Cardiac muscle cell (in vitro differentiated cells and primary cell): Measurements from ENCODE around the gene NHLH2. TPM values are rescaled to one million over a fixed set of nuclear protein-coding genes. Genes with fewer than 3 reads are reported as not detected.

Experiments
- DNase-seq, 2 donors: peaks; one replicate each; pipeline versions ENCODE4 v3.0.0 to v3.0.0-alpha.2; 2010 to 2017; ENCODE audit warnings: low read depth in 1 of 2, low spot score in 1 of 2
- H3K27ac ChIP-seq: fragments of 200-600 bp; sonication (generic); 2 replicates; pipeline ENCODE4 v1.5.1; 2016
- H3K27me3 ChIP-seq: fragments of 200-600 bp; sonication (generic); 2 replicates; pipeline ENCODE4 v1.6.0; 2016; ENCODE audit warnings: control low read depth
- H3K36me3 ChIP-seq: fragments of 200-600 bp; sonication (generic); 2 replicates; pipeline ENCODE4 v1.5.1; 2016; ENCODE audit warnings: control low read depth
- H3K4me1 ChIP-seq: fragments of 200-600 bp; sonication (generic); 2 replicates; pipeline ENCODE4 v1.8.1; 2017; ENCODE audit warnings: low read depth, mild to moderate bottlenecking, mixed run types
- H3K4me3 ChIP-seq: fragments of 200-600 bp; sonication (generic); 2 replicates; pipeline ENCODE4 v1.5.1; 2016; ENCODE audit warnings: mild to moderate bottlenecking
- H3K9me3 ChIP-seq: fragments of 200-600 bp; sonication (generic); 2 replicates; pipeline ENCODE4 v1.5.1; 2017; ENCODE audit warnings: low read depth, mild to moderate bottlenecking, control low read depth
- polyA plus RNA-seq: library from polyadenylated mRNA; unstranded; fragments of >200 nt; fragmentation: Nextera tagmentation; extraction: Ambion mirVana; gene quantifications from 2 replicates; pipeline ENCODE4 v1.2.1, GENCODE V29; 2016
- total RNA-seq: library from RNA; depleted of rRNA; stranded (reverse); fragments of >200 nt; gene quantifications from 2 replicates; pipeline ENCODE4 v1.2.3, GENCODE V29; 2016
- TF ChIP-seq, protein P1 (sequence below): IDR thresholded peaks from 2 replicates; pipeline ENCODE4 v1.5.1; 2012; ENCODE audit warnings: low read depth, mild to moderate bottlenecking, low read length

Gene NHLH2
- 0.21 TPM in 1 of 2 replicates, not detected in the other for total RNA-seq
- polyA plus RNA-seq = 0.31 TPM in 1 of 2 replicates, not detected in the other

DNA sequence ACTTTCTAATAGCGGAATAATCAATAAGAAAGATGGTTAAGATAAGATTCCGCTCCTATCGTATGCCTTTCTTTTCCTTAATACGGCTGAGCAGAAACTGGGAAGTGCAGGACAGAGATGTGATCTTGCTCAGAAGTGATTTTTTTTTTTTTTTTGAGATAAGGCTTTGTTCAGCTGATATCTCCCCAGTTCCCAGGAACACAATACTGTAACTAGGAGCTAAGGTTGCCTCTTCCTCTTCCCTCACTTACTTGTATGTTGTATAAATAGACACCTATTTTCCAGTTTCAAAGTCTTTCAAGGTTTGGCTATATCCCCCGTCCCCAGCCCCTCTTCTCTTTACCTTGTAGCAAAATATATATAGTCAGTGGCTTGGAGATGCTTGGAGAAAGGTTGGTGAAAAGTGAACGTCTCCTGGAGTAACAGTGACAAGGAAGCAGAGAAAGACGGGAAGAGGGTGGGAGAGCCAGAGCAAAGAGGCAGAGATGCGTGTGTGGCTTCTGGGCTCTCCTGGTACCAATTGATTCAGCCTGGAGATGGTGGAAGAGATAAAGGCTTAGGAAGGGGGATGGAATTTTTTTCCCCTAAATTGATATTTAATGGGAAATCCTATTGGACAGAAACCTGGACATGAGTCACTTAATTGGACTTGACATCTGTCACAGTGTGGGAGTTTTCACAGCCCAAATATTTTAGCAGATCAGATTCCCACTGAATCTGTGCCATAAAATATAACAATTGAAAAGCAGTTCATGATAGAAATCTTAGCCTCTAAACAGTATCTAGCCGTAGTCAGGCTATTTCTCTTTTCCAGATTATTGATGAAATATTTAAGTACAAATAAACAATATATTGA is at the start of gene NHLH2:
NHLH2 (minus strand) TSS at position 522 of the 856 bp plus-strand sequence. CDS start 2,754 bp downstream, outside the sequence.
- Histone ChIP-seq H3K27me3 (peaks cover 76% of the 10 kb centered on the region), H3K36me3 (no peaks in the 10 kb centered on the region), H3K9me3 (no peaks in the 10 kb centered on the region), H3K27ac (no peak within 1 kb of the TSS), H3K4me1 (no peaks in the 10 kb centered on the region), H3K4me3 (no peak within 1 kb of the TSS)
- TF ChIP-seq, protein P1, sequence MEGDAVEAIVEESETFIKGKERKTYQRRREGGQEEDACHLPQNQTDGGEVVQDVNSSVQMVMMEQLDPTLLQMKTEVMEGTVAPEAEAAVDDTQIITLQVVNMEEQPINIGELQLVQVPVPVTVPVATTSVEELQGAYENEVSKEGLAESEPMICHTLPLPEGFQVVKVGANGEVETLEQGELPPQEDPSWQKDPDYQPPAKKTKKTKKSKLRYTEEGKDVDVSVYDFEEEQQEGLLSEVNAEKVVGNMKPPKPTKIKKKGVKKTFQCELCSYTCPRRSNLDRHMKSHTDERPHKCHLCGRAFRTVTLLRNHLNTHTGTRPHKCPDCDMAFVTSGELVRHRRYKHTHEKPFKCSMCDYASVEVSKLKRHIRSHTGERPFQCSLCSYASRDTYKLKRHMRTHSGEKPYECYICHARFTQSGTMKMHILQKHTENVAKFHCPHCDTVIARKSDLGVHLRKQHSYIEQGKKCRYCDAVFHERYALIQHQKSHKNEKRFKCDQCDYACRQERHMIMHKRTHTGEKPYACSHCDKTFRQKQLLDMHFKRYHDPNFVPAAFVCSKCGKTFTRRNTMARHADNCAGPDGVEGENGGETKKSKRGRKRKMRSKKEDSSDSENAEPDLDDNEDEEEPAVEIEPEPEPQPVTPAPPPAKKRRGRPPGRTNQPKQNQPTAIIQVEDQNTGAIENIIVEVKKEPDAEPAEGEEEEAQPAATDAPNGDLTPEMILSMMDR = no peak
- no peak for DNase-seq

DNA sequence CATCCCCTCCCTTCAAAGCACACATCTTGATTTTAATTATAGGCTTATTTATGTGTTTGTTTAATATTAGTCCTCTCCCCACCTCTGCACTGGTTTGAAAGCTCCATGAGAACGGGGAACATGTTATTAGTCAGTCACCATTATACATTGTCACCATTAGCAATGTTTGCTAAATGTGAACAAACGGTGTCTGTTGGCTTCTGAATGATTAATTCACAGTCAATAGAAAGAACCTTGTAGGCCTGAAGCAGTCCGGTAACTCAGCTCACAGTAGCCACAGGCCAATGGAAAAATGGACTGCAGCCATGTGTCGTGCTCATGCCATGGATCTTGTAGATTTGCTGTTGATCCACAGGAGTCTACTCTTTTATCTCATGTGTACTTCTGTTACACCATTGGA is 49.7 kb upstream of the NHLH2 start:
- H3K27ac ChIP-seq = no peak overlapping the region
- no peak overlapping the region for H3K4me3 ChIP-seq
- TF ChIP-seq, protein P1 = no peak
- no peak for DNase-seq
- no peaks in the 10 kb centered on the region for H3K36me3 ChIP-seq
- no peaks in the 10 kb centered on the region for H3K9me3 ChIP-seq
- H3K4me1 ChIP-seq = no peaks in the 10 kb centered on the region
- H3K27me3 ChIP-seq = no peaks in the 10 kb centered on the region

DNA sequence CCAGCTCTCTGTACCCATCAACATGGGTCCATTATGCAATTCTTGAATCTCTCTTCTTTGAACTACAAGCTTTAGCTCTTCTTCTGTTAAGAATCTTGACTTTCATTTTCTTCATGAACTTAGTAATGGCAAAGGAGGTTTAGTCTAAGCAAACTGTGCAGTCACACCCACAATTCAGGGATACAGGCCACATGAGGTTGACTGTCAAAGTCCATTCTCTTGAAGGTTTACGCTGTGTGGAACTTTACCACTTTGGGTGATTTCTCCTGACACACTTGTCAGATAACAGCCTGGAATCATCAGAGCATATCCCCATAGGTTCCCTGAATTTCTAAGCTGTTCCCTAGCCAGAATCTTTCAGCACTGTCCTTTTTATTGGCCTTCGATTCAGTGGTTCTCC is 48.0 kb upstream of the NHLH2 start:
- Histone ChIP-seq H3K27me3 (no peaks in the 10 kb centered on the region), H3K4me3 (no peak overlapping the region), H3K4me1 (no peaks in the 10 kb centered on the region), H3K9me3 (no peaks in the 10 kb centered on the region), H3K27ac (no peak overlapping the region), H3K36me3 (no peaks in the 10 kb centered on the region)
- DNase-seq = no peak
- TF ChIP-seq, protein P1 = no peak

DNA sequence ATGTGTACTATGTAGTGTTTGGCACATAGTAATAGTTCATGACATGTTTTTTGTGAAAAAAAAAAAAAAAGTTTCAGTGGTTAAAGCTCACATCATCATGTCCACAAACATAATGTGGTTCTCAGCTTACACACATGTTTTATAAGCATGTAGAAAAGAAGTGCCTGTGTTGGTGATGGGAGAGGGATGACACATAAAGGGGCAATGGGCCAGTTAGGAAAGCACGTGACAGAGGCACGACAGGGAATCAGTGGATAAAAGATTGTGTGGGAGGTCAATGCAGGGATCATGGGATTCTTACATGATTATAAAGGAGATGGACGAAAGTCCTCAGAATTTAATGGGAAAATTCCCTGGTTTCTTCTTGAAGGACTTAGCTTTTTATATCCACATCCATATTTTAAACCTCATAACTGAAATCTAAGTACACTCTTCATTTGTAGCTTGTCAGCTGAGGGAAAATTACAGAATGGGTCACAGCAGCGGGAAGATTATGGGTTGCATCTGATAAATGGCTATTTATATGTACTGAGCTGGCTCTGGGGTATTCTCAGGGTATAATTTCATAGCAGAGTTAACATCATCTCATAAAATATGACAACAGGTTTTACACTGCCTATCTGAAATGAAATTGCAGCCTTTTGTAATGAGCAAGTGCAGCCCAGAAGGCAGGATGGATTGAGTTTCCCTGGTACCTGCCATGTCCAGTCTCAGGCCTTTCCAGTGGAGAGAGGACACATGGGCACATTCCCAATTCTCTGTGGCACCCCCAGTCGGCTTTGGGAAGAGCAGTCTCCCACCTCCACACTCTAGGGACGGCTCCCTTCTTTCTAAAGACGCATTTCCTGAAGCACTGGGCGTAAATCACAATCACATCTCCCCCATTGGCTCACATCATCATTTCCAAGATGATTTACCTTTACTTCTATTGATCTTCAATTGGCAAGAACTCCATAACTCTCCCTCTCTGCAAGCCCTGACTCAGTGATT is 42.3 kb upstream of the NHLH2 start:
- DNase-seq = peak in 1 of 2 donors; percentile 3
- no peak overlapping the region for H3K4me3 ChIP-seq
- no peaks in the 10 kb centered on the region for H3K27me3 ChIP-seq
- peaks cover 9% of the 10 kb centered on the region for H3K4me1 ChIP-seq
- H3K36me3 ChIP-seq = no peaks in the 10 kb centered on the region
- no peaks in the 10 kb centered on the region for H3K9me3 ChIP-seq
- TF ChIP-seq, protein P1 = no peak
- H3K27ac ChIP-seq = no peak overlapping the region

DNA sequence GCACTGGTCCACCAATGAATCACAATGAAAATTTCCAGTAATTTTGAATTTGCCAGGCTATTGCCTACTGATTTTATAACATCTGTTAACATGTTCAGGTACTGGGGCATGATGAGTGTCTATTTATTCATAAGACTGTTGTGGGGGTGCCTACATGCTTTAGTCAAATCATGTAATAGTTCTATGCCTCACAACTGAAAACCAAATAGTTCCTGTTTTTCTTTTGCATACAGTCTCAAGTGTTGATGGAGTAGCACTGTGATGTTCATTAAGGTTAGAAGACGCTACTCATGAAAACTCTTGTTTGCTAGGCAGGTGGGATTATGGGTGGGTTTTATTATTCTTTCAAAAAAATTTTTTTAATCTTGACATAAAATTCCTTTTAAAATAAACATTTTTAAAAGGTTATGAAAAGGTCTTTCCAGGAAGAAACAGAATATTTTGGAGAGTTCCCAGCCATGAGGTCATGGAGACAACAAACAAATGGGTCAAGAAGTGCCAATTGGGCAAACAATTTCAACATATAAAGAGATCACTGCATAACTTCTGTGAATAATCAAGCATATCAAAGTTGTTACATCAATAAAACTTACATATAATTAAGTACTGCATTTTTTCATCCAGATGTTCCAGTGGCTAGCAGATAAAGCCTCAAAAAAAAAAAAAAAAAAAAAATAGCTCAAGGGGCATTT is 40.2 kb upstream of the NHLH2 start:
- peaks cover 9% of the 10 kb centered on the region for H3K4me1 ChIP-seq
- H3K36me3 ChIP-seq = no peaks in the 10 kb centered on the region

More for the DNA sequence above, 40.2 kb upstream of the NHLH2 start:
- TF ChIP-seq, protein P1 = no peak
- Histone ChIP-seq H3K9me3 (no peaks in the 10 kb centered on the region), H3K27me3 (no peaks in the 10 kb centered on the region), H3K4me3 (no peak overlapping the region), H3K27ac (no peak overlapping the region)
- no peak for DNase-seq
